Stimulated activated CD8-positive, alpha-beta memory T cell treated with anti-CD3 and anti-CD28 coated beads, Interleukin-7, amount 100 ng/mL, for 48 hours (primary cell): ENCODE measurements around the gene ARMH1.

Experiments
- DNase-seq, 2 donors: peaks; one replicate each; pipeline ENCODE4 v3.0.0-alpha.2; 2020; ENCODE audit warnings: low read depth in 1 of 2; ENCODE audit errors: extremely low read depth in 1 of 2

ARMH1 gene

DNA sequence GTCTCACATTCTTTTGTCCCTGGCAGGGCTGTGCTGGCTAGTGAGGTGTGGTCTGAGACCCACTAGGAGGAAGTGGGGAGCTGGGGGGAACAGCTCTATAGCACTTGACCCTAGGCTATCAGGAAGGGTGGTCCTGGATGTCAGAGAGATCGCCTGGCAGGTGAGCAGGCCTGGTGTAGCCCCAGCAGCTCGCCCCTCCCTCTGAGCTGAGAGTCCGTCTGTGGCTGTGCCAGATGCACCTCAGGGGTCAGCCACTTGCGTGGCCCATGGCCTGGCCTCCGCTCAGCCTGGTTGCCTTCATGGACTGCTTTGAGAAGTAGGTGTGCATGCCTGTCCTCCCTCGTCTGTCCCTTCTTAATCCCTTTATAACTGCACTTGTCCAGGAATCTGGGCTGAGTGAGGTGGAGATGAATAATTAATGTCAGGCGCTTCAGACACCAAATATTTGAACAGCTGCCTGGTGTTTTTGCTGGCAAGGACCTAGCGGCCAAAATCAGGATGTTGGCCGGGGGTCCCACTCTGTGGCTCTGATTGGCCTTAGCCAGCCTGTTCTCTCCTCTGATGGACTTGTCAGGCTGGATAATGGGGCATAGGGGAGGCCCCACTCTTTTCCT lies 30.7 kb upstream of the ARMH1 start:
- no peak for DNase-seq

DNA sequence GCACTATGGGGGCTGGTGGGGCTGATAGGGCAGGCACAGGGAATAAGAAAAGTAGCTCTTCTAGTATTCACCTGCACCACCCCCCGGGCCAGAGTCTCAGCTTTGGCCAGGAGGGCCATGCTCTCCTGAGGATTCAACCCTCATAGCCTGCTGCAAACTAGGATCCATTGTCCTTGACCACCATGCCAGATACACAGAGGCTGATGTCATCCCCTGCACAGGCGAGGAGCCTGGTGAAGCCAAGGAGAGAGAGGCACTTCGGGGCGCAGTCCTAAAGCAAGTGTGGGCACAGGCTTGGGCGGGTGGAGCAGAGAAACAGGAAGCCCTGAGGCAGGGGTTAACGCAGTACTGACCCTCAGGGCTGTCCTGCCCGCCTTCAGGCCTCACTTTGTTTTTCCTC lies 29.7 kb upstream of the ARMH1 start:
- no peak for DNase-seq

DNA sequence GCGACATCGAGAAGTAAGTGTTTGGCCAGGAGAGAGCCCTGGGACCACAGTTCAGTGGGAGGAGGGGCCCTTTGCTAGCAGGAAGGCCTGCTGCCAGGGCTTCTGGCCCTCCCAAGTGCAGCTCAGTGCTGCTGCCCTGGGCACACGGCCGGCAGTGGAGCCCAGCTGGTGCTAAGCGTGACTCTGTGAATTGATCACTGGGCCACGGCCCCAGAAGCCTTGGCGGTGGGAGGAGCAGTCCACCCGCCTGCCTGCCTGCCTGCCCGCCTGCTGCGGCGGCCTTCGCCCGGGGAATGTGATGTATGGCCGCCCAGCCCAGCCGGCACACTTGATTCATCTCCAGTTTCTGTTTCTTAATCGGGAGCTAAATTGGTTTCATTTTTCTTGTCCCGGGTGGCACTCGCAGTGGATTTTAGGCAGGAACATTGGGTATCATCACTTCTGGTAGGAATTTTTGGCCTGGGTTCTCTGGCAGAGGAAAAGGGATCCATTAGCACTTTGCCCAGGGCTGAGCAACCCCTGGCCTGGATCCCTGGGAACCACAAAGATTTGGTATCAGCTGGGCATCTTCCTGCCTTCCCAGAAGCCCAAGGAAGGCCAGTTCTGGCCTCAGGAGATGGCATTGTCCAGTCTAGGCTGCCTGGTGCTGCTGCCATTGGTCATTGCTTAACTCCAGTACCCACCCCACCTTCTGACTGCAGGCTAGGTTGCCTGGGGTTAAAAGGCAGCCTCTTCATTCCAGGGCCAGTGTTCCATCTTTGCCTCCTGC lies 28.9 kb upstream of the ARMH1 start:
- DNase-seq: no peak

DNA sequence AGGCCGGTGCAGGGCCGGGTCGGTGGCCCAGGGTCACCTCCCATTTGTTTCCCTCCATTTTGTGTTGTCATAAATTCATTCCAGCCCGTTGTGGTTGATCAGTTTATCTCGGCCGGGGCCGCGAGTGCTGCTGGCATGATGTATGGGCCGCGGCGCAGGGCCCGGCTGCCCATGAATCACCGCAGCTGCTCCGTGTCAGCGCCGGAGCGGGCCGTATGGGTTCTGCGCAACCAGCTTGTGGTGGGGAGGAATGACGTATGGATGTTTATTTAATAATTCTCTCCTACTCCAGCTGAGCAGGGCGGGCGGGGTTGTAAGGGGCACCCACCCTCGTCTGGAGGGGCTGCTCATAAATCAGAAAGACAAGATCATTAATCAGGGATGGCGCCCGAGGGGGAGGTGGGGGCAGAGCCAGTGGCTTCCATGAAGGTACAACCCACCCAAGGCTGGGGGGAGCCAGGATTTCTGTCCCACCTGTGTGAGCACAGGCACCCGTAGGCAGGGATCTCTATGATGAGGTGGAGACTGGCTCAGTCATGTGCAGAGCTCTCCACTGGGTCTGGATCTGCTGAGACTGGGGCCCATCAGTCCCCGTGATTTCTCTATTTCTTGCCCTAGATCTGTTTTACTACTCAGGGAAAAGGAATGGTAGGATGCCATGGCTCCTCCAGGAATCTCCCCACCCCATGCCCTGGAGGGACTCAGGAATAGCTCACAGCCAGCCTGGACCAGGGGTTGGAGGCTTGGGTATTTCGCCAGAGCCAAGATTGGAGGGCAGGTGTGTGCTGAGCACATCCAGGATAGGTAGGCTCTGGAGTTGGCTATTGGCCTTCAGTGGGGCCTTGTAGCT lies 28.0 kb upstream of the ARMH1 start:
- no peak for DNase-seq

DNA sequence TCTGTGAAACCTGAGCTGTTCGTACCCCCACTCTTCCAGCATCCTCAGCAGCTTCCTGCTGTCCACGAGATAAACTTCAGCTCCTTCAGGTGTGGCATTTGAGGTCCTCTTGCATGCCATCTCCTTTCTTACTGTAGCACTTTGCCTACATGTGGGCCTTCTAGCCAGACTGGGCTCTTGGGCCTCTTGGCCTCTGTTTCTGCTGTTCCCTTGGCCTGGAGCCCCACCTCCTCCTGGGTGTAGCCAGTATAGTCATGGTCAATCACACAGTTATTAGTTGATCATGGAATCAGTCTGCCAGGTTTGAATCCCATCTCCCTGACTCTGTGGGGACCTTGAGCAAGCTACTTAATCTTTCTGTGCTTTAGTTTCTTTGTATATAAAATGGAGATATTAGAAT lies 26.6 kb upstream of the ARMH1 start:
- no peak for DNase-seq

DNA sequence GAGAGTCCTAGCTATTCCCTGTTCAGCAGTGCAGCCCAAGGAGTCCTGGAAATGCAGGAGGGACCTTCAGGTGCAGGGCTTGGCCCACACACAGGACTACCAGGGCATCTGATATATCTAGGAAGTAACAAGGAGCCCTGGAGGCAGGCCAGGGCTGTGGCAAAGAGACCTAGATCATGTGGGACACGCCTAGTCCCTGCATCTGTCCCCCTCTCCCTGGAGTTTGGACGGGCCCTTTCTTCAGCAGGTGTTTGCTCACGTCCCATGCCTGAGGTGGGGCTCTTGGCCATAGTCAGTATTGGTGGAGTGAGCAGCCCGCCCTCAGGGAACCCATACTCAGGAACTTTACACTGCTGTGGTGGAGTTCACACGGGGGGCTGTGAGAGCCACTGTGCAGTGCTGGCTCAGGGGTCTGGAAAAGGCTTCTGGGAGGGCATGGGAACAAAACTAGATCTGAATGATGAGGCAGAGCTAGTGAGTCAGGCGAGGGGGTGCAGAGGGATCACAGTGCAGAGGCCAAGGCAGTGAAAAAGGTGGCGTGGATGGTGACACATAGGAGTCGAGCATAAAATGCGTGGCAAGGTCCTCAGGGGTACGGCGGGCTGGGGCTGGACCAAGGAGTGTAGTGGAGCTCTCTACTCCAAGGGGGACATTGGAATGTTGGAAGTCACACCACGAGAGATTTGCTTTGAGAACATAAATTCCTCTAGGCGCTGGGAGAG lies 25.8 kb upstream of the ARMH1 start:
- DNase-seq: no peak

DNA sequence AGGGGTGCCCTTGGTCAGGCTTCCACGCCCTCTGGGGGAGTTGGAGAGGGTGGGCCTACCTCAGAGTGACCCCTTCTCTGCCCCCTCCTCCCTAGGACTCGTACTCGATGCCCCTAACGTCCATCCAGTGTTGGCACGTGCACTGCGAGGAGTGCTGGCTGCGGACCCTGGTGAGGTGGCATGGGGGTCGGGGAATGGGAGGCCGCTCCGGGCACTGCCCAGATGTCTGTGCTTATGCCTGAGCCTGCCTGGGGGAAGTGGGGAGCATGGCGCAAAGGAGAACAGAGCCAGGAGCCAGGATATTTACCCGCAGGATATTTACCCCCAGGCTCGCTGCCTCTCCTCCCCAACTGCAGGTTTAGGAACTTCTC lies 24.7 kb upstream of the ARMH1 start:
- no peak for DNase-seq

DNA sequence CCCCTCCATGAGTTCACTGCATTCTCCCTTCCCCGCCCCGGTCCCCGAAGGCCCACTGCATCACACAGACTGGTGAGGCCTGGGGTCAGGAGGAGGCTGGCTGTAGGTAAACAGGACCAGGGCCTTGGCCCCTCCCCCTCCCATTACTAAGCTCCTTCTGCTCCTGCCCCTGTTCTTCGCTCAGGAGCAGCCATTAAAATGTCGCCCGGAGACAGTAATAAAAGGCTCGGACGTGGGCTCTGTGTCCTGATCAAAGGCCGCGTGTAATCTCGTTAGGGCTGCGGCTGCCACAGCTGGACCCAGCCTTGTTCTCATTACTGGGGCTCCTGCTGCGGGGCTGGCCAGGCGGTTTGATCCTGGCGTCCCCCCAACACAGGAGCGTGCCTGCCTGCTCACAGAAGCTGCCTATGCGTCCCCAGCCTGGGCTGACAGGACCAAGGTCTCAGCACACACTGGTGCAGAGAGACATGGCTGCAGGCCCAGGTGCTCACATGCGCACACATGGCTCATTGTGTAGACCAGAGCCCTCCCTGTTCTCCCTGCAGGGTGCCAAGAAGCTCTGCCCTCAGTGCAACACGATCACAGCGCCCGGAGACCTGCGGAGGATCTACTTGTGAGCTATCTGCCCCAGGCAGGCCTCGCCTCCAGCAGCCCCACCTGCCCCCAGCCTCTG lies 24.2 kb upstream of the ARMH1 start:
- DNase-seq: no peak

DNA sequence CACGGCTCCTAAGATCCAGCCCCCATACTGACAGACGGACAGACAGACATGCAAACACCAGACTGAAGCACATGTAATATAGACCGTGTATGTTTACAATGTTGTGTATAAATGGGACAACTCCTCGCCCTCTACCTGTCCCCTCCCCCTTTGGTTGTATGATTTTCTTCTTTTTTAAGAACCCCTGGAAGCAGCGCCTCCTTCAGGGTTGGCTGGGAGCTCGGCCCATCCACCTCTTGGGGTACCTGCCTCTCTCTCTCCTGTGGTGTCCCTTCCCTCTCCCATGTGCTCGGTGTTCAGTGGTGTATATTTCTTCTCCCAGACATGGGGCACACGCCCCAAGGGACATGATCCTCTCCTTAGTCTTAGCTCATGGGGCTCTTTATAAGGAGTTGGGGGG lies 23.4 kb upstream of the ARMH1 start:
- no peak for DNase-seq

DNA sequence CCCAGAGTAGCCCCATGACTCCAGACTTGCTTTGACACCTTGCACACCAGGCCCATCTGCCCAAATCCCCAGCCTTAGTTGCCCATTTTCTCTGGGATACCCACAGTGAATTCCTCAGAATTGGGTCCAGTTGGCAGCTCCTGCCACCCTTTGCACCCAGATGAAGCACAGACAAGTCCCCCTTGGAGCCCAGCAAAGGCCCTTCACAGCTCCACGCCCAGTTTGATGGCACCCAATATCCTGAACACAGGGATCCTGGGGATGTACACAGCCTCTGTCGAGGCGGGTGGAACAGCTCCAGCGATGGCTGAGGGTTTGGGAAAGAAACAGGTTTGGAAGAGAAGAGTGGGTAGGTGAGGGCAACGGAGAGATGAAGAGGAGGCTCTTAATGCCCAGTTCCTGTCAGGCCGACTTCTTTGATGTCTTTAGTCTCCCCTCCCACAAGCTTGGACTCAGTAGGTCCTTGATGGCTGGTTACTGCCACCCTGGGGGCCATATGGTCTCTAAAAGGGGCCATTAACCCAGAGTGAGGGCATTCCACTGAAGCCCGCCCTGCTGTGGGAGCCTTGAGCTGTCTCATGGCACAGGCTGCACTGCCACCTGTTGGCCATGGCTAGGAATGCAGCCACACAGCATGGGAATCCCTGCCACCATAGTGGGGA lies 21.9 kb upstream of the ARMH1 start:
- peak; percentile 45 to 52 for DNase-seq

DNA sequence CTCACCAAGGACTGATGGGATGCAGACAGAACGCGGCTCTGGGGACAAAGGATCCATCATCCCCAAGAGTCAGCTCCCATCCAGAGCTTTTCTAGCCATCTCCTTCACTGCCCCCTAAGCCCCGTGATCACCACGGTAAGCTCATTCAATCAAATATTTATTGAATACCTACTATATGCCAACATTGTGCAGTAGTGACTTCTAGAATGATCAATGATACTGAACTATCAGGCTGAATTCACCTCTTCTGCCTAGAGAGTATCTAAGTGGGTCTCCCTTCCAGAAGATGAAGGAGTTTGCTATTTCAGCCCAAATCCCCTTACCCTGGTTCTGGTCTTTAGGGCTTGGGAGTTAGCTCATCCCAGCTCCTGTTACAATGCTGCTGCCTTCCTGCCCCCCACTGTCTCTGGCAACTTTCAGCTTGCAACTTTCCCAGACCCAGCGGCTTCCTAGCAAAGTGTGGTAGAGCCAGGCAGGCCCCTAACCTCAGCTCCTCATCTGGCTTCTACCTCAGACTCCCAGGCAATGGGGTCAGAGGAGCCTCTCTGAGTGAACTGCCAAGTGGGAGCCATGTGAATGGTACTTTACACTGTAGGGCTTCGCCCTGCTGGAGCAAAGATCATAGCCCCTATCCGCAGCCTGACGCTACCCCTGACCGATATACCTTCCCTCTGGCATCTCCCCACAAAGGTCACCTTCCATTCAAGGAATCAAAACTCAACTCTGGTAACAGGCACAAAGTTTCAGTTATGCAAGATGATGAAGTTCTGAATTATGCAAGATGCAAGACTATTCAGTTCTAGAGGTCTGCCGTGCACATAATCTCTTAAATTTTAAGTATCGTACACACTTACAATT lies 21.2 kb upstream of the ARMH1 start:
- no peak for DNase-seq

DNA sequence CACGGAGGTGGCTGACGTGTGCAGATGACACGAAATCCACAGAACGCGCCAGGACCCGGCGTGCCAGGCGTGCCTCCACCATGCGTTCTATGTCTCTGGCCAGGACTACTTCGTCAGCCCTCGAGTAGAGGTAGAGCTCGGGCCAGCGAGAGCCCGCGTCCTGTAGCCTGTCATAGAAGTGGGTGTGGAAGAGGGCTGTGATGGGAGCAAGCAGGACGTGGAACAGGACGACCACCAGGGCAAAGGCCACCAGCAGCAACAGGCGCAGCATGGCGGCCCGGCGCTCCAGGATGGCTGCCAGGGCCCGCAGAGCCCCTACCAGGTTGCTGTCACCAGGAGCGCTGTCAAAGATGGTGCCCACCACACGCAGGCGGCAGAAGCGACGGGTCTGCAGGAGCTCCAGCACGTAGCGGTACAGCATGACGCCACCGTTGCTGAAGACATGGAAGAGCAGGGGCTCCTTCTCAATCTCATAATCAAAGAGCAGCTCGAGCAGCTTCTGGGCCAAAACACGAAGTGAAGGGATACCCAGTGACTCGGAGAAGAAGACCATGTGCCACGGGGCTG lies 19.8 kb upstream of the ARMH1 start:
- DNase-seq: no peak

DNA sequence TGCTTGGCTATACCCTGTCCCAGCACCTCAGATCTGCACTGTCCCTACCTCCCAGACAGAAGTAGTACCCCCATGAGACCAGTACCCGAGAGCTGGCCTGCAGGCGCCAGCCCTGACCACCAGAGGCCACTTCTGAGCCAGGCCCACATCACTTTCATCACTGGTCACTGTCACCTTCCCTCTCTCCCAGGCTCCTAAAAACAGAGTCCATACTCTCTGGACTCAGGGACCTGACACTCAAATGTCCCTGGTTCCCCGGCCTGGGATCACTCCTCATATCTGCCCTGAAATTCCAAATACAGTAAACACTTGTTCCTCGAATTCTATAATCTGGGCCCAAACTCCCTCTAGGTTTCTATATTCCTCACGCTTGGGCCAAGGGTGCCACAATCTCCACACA lies 18.9 kb upstream of the ARMH1 start:
- DNase-seq: no peak

DNA sequence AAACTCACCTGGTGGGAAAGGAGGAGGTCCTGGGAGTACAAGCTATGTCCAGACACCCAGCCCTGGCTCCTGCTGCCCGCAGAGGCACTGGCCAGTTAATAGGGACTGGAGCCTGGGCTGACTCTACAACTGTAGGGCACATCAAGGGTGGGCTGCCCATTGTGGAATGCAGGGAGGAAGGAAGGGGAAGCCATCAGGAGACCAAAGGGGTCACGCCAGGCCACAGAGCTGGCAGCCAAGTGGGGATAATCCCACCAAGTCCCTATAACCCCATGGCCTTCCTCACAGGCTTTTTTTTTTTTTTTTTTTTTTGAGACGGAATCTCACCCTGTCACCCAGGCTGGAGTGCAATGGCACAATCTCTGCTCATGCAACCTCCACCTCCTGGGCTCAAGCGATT lies 14.9 kb upstream of the ARMH1 start:
- DNase-seq: no peak

DNA sequence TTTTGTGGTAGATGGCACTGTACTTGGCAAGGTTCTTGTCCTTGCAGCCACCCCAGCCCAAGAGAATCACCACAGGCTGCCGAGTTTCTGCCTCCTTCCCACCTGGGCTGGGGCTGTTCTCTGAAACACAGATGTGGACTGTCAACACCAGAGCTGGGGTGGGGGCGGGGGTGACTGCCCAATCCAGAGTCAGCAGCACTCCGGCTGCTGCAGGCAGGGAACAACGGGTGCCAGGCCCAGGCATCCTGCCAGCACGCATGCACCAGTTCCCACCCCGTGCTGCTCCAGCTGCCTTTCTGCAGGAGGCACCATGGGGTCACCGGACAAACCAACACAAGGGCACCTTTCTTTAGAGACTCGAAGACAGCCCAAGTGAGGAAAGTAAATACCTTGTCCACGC lies 14.3 kb upstream of the ARMH1 start:
- no peak for DNase-seq

DNA sequence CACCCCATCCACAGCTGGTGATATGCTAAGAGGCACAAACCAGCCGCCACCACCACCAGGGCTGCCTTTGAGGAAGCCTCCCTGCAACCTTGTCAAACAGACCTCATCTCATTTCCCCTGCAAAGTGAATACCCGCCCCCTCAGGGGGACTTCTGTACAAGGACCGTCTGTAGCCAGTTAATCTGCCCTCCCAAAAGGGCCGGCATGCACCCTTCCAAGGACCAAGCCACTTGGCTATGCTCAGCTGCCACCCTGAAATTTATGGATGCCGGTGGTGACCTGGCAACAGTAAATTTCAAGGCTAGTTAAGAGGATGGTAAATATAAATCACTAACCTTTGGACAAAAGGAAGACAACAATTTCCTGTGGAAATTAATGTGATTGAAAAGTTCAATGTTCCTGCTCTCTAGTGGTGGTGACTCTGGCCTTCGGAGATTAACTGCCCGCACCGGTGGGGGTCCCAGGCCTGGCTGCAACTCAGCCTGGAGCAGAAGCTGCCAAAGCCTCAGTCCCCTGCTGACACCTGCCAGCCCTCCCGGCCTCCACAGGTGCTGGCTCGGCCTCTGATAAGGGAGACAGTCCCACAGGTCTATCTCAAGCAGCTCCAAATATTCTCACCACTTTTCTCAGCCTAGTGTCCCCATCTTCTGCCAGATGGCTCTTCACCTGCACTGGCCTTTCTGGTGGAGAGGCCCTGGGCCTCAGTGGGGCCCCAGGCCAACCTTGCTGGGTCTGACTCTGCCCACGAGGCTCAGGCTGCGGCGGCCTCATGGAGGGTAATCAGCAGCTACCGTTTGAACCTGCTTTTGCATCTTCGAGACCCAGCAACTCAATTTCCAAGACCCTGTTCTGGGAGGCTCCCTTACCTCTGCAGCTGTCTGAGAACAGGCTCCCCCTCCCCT lies 12.5 kb upstream of the ARMH1 start:
- DNase-seq: no peak

DNA sequence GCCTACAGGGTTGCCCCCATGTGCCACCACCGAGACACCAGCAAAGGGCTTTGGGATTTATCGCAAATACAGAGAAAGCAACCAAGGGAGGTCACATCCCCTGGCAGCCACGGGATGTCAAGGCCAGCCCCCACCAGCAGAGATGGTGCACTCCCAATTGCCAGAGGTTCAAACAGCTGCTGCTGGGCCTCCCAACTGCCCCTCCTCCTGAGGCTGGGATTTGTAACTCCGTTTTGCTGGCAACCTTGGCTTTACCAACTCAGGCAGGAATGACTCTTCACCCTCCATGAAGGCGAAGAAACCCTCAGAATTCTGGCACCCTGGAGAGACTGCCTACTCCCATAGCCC lies 11.9 kb upstream of the ARMH1 start:
- DNase-seq: no peak

DNA sequence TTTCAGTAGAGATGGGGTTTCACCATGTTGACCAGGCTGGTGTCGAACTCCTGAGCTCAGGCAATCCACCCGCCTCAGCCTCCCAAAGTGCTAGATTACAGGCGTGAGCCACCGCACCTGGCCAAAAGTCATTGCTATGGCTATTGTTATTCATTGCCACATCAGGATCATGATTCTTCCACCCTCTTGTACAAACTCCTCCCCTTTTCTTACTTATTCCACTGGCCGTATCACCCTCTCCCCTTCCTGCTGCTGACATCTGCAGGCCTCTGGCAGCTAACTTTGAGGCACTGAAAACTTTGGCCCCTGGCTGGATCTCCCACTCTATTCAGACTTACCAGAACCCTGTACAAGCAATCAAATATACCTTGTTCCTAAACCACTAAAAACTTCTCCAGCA lies 11.1 kb upstream of the ARMH1 start:
- DNase-seq: no peak
